ENCODE results near the gene PNMT.

- TF ChIP-seq CTCF (IDR thresholded peaks at IDR 0.05) (no peak), POLR2A (IDR thresholded peaks at IDR 0.05) (no peak)
These were observed 39.4 kb upstream of the PNMT start for GRCh38 chr17:39628655-39629493.

All from right lobe of liver (tissue), 4 donors.